Measurements from ENCODE around the gene PAM16.

DNA sequence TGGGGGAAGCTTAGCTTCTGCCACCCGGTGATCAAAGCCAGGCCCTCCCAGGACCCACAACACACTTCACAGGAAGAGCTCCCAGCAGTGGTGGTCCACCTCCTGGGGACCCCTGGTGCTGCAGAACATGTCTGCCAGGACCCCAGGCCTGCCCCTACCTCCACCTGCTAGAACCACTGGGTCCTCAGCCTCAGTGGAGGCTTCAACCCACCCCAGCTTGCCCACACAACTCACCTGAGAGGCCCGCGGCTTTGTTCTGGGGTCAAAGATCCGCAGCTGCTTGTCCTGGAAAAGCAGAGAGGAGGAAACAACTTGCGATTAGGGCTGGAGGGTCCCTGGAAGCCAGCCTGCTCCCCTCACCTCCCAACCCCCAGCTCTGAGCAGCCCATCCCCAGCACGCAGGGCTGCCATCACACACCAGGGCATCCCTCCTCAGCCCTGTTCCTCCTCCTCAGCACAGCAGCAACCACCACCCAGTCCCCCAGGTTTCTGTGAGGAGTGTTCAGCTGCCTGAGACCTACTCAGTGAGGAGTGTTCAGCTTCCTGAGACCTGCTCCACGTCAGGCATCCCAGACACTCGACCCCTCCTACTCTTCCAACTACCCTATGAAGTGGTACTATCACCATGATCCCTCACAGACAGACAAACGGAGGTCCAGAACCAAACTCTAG is 44.1 kb upstream of the PAM16 start:
- TF ChIP-seq, protein P1, sequence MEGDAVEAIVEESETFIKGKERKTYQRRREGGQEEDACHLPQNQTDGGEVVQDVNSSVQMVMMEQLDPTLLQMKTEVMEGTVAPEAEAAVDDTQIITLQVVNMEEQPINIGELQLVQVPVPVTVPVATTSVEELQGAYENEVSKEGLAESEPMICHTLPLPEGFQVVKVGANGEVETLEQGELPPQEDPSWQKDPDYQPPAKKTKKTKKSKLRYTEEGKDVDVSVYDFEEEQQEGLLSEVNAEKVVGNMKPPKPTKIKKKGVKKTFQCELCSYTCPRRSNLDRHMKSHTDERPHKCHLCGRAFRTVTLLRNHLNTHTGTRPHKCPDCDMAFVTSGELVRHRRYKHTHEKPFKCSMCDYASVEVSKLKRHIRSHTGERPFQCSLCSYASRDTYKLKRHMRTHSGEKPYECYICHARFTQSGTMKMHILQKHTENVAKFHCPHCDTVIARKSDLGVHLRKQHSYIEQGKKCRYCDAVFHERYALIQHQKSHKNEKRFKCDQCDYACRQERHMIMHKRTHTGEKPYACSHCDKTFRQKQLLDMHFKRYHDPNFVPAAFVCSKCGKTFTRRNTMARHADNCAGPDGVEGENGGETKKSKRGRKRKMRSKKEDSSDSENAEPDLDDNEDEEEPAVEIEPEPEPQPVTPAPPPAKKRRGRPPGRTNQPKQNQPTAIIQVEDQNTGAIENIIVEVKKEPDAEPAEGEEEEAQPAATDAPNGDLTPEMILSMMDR (IDR thresholded peaks at IDR 0.05): no peak
- TF ChIP-seq POLR2A (IDR thresholded peaks at IDR 0.05) (no peak), POLR2AphosphoS5 (IDR thresholded peaks at IDR 0.05) (no peak)
